A673 (cell line): ENCODE data around the gene SEC61A1.

Source experiments
- EZH2 ChIP-seq: fragments of 200-600 bp; sonication (generic); IDR thresholded peaks from 2 replicates; pipeline ENCODE4 v1.6.1; 2017; ENCODE audit warnings: borderline replicate concordance, low read depth, mild to moderate bottlenecking, mixed read lengths, antibody characterized with exemption, low read length; ENCODE audit not compliant: poor library complexity, severe bottlenecking
- TF ChIP-seq, protein P1 (sequence below): fragments of 300-800, 200-600 bp; sonication (generic); conservative IDR thresholded peaks from 2 replicates; pipeline ENCODE4 v1.5.1; 2017; ENCODE audit warnings: low read depth, mild to moderate bottlenecking, antibody characterized with exemption, low read length, moderate library complexity, mixed read lengths

DNA sequence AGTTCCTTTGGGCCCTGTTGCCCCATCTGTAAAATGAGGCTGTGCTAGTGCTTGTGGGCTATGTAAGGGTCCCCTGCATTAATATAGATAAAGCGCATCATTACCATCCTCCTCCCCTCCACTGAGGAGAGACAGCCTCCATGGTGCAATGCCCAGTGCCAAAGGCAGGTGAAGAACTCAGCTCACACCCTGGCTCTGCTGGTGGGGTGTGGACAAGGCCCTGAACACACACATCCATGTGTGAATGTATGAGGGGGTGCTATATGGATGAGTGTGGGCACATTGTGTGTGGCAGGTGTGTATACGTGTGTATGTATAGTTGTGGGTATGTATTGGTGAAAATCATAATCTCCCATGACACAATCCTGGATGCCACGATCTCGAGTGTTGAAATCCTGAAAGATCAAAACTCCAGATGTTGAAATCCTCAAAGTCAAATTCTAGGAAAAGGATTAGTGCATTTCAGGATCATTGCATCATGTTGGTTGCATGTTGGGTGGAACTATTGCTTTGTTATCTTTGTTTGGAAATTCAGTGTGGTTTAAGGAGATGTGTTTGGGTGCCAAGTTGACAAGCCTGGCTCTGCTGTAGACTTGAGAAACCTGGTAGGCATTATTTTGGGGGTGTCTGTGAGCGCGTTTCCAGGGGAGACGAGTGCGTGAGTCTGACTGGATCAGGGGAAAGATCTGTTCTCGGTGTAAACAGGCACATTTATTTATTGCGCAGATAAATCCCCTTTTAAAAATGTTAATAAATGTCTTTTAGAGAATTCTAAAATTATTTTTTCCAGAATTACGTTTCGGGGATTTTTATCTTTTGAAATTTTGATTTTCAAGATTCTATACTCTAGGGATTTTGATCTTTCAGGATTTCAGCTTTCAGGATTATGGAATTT, 42.0 kb upstream of the SEC61A1 start:
- TF ChIP-seq, protein P1, sequence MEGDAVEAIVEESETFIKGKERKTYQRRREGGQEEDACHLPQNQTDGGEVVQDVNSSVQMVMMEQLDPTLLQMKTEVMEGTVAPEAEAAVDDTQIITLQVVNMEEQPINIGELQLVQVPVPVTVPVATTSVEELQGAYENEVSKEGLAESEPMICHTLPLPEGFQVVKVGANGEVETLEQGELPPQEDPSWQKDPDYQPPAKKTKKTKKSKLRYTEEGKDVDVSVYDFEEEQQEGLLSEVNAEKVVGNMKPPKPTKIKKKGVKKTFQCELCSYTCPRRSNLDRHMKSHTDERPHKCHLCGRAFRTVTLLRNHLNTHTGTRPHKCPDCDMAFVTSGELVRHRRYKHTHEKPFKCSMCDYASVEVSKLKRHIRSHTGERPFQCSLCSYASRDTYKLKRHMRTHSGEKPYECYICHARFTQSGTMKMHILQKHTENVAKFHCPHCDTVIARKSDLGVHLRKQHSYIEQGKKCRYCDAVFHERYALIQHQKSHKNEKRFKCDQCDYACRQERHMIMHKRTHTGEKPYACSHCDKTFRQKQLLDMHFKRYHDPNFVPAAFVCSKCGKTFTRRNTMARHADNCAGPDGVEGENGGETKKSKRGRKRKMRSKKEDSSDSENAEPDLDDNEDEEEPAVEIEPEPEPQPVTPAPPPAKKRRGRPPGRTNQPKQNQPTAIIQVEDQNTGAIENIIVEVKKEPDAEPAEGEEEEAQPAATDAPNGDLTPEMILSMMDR, result no peak
- TF ChIP-seq EZH2, result no peak
